NOMO-1 treated with dmso at 0.1 percent for 144 hours (cell line): ENCODE data around the gene DVL1.

Source experiments
- DNase-seq: peaks from one replicate; lab custom pipeline; 2025; ENCODE audit not compliant: unreplicated experiment; lab: John Stamatoyannopoulos, UW

DVL1 gene

DNA sequence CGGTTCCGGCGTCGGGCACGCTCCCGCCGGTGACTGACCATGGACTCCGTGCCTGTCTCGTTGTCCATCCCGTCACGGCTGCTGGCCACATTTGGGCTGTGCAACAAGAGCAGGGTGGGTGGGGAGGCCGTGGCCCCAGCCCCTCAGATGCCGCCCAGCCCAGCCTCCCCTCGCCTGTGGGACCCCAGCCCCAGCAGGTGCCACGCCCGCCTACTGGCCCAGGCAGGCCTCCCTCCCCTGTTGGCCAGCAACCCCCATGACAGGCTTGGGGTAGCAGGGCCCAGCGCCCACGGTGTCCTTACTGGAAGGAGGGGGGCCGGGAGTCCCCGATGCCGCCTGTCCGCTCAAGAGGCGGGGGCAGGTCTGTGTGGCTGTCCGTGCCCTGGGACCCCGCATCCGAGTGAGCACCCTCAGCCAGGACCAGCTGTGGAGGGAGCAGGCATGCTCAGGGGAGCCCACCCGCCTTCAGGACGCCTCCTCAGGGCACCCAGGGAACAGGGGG lies 7.1 kb downstream of the DVL1 start:
- DNase-seq, result no peak

GRCh38 chr1:1341549-1342021 lies 7.6 kb downstream of the DVL1 start:
- DNase-seq, result no peak

DNA sequence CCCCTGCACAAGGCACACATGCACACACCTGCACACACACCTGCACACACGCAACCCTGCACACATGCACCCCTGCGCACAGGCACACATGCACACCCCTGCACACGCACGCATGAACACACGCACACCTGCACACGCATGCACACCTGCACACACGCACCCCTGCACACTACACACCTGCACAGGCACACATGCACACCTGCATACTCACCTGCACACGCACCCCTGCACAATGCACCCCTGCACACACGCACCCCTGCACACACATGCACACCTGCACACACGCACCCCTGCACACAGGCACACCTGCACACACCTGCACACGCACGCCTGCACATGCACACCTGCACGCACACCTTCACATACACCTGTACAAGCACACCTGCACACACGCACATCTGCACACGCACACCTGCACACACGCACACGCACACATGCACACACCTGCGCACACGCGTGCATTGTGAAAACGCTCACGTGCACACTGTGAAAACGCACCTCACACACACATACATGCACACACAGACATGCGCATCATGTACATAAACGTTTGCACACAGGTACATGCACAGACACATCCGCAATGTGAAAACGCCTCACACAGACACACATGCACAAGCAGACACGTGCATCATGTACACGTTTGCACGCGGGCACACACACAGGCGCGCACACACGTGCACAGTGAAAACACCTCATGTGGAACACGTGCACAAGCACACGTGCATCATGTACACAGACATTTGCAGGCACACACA lies 8.2 kb downstream of the DVL1 start:
- no peak for DNase-seq

DNA sequence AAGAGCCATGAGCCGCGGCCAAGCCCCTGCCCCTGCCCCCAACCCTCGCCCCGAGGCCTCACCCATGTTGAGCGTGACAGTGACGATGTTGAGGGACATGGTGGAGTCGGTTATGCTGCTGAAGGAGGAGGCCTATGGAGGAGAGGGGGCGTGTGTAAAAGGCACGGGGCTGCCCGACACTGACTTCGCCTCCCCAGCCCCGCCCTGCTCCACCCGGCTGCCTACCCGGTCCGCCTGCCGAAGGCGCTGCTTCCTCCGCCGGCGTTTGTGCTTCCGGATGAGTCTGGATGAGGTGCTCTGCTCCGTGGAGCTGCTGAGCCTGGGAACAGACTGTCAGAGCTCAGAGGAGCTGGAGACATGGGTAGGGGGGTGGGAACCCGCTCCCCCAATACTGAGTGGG lies 9.0 kb downstream of the DVL1 start:
- DNase-seq, result no peak

GRCh38 chr1:1338278-1338677 lies 10.9 kb downstream of the DVL1 start:
- DNase-seq, result no peak

DNA sequence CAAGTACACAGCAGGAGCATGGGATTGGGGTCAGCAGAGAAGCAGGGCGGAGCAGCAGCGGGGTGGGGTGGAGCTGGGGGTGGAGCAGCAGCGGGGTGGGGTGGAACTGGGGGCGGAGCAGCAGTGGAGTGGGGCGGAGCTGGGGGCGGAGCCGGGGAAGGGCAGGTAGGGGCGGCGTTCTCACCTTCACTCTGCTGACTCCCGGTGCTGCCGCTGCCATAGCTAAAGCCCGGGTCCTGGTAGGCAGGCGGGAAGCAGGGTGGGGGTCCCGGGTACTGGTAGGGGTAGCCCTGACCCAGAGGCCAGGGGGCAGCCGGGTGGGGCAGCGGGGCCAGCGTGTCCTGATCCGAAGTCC lies 11.4 kb downstream of the DVL1 start:
- no peak for DNase-seq

DNA sequence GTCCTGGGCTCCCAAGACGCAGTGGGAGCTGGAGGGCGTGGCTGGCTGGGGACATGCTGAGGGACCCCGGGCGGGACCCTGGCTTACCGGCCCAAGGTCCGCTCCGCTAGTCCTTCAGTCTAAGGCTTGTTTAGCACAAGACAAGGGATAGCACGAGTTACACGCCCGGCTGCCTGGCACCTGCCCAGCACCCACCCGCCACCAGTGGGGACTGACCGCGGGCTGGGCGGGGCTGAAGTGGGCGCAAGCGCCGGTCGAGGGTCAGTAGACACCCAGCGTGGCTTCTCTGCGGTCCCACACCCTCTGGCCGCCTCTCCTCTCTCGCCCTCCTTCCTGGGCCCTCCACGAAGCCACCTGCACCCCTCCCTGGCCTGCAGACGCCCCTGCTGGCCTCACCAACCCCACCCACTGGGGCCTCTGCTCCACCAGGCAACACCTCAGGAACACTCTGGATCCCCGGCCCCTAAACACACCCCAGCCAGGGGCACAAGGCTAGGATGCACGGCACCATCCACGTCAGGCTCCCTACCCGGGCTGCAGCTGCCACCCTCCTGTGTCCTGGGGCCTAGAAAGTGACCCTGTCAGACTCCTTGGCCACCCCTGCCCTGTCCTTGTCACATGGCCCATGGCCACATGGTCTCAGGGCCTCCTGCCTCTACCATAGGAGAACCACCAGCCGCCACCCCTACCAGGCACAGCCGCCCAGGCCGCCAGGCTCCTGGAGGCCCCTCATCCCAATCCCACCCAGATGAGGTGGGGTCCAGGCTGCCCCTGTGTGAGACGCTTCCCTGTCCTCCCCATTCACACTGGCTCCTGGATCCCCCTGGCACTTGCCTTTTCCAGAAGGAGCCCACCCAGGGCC lies 12.1 kb downstream of the DVL1 start:
- no peak for DNase-seq

DNA sequence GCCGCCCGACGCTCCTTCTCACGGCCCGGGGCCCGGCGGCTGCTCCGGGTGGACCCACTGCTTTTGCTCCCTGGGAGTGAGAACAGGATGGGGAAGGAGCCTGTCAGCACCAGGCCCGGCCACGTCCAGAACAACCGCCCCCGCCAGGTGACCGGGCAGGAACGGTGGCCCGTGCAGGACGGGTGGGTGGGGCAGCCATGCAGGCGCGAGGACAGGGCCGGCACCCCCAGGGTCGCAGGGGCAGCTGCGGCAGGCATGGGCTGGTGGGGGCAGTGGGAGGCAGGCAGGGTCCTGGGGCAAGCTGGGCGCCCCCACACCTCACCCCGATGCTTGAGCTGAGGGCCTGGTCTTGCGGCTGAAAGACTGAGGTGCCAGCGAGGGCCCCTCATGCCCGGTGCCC lies 12.8 kb downstream of the DVL1 start:
- no peak for DNase-seq

DNA sequence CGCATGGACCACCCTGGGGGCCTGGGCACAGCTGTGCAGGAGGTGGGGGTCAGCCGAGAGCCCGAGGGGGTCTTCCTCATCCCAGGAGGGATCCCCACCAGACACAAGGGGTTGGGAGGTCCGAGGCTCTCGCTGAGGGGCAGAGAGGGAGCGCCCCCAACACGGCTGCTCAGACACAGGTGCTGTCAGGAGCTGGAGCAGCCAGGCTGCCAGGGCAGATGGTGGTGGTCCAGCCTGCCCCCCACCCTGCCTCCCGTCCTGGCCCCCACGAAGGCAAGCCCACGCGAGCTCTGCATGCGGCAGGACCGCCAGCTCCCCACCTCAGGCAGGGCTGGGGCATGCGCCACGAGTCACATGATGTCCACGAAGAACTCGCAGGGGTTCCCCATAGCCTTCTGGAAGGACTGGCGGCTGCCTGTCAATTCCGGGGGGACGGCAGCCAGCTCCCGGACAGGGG lies 13.4 kb downstream of the DVL1 start:
- DNase-seq, result no peak

GRCh38 chr1:1335283-1335682 lies 13.9 kb downstream of the DVL1 start:
- no peak for DNase-seq

DNA sequence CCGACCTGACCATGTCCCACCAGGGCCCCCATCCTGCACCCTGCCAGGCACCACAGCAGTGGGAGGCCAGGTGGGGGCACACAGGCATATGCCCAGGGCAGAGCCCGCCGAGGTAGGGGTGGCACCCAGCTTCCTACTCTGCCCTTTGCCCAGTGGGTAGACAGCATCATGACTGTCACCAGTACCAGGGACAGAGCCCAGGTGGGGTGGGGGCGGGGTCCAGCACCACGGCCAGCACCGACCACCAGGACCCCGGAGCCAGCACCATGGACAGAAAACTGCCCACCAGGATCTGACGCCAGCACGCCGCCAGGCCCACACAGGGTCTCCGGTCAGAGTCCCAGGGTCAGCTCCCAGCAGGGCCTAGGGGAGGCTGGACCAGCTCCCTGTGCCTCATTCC lies 14.4 kb downstream of the DVL1 start:
- DNase-seq, result no peak

- no peak for DNase-seq
These were observed 15.5 kb downstream of the DVL1 start for GRCh38 chr1:1333551-1334241.

DNA sequence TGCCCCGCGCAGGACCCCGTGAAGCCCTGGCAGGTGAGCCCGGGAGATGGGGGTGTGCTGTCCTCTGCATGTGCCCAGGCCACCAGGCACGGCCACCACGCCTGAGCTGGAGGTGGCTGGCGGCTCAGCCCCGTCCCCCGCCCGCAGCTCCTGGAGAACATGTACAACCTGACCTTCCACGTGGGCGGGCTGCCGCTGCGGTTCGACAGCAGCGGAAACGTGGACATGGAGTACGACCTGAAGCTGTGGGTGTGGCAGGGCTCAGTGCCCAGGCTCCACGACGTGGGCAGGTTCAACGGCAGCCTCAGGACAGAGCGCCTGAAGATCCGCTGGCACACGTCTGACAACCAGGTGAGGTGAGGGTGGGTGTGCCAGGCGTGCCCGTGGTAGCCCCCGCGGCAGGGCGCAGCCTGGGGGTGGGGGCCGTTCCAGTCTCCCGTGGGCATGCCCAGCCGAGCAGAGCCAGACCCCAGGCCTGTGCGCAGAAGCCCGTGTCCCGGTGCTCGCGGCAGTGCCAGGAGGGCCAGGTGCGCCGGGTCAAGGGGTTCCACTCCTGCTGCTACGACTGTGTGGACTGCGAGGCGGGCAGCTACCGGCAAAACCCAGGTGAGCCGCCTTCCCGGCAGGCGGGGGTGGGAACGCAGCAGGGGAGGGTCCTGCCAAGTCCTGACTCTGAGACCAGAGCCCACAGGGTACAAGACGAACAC lies 16.3 kb downstream of the DVL1 start:
- DNase-seq, result no peak

DNA sequence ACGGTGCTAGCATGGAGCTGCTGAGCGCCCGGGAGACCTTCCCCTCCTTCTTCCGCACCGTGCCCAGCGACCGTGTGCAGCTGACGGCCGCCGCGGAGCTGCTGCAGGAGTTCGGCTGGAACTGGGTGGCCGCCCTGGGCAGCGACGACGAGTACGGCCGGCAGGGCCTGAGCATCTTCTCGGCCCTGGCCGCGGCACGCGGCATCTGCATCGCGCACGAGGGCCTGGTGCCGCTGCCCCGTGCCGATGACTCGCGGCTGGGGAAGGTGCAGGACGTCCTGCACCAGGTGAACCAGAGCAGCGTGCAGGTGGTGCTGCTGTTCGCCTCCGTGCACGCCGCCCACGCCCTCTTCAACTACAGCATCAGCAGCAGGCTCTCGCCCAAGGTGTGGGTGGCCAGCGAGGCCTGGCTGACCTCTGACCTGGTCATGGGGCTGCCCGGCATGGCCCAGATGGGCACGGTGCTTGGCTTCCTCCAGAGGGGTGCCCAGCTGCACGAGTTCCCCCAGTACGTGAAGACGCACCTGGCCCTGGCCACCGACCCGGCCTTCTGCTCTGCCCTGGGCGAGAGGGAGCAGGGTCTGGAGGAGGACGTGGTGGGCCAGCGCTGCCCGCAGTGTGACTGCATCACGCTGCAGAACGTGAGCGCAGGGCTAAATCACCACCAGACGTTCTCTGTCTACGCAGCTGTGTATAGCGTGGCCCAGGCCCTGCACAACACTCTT lies 17.0 kb downstream of the DVL1 start:
- DNase-seq, result no peak

DNA sequence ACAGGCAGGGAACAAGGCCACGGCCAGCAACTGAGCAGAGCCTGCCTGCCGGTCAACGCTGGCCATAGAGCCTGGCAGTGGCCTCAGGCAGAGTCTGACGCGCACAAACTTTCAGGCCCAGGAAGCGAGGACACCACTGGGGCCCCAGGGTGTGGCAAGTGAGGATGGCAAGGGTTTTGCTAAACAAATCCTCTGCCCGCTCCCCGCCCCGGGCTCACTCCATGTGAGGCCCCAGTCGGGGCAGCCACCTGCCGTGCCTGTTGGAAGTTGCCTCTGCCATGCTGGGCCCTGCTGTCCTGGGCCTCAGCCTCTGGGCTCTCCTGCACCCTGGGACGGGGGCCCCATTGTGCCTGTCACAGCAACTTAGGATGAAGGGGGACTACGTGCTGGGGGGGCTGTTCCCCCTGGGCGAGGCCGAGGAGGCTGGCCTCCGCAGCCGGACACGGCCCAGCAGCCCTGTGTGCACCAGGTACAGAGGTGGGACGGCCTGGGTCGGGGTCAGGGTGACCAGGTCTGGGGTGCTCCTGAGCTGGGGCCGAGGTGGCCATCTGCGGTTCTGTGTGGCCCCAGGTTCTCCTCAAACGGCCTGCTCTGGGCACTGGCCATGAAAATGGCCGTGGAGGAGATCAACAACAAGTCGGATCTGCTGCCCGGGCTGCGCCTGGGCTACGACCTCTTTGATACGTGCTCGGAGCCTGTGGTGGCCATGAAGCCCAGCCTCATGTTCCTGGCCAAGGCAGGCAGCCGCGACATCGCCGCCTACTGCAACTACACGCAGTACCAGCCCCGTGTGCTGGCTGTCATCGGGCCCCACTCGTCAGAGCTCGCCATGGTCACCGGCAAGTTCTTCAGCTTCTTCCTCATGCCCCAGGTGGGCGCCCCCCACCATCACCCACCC lies 17.9 kb downstream of the DVL1 start, which contains the start of gene TAS1R3:
TSS of gene TAS1R3 (plus strand) at position 213 of the 898 bp plus-strand sequence. CDS start at position 279, 66 bp downstream.
- no peak for DNase-seq

DNA sequence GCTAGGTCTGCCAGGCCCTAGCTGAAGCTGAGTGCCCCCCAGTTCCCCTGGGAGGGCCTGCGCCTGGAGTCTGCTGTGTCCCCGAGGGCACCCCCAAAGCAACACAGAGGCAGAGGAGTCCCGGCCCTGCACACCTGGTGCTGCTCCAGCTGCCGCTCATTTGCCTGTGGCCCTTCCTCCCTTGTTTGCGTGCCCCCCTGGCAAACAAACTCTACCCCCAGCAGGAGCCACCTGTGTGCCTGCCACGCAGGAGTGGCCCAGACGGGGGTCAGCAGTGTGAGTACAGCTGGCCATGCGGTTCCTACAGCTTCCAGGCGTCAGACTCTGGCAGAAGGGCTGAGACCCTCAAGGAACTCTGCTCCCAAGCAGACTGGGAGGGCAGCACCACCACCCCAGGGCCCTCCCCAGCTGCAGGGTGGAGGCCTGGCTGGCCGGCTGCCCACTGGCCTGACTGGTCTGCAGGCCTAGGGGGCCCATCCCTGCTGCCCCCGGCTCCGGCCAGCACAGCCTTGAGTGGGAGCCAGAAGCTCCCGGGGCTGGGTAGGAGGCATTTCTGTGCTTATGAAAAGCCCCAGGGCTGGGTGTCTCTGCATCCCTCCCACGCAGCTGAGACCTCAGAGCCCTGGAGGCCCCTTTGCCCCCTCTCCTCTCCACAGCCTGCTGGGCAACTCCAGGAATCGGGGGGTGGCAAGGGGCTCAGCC lies 18.7 kb downstream of the DVL1 start:
- DNase-seq, result no peak

GRCh38 chr1:1329304-1330210 lies 19.7 kb downstream of the DVL1 start:
- DNase-seq, result no peak
